Fibroblast of pulmonary artery (primary cell): ENCODE measurements around the gene DCPS.

ENCODE experiments used
- DNase-seq: peaks from one replicate; pipeline ENCODE4 v3.0.0-alpha.2; 2010; ENCODE audit warnings: low read depth
- H3K4me3 ChIP-seq: replicated peaks from 2 replicates; pipeline ENCODE4 v1.5.1; 2011; ENCODE audit warnings: low read depth, mild to moderate bottlenecking, control low read depth, low read length, moderate library complexity
- TF ChIP-seq, protein P1 (sequence below): IDR thresholded peaks from 2 replicates; pipeline ENCODE4 v1.5.1; 2011; ENCODE audit warnings: mild to moderate bottlenecking, control low read depth, low read length, inconsistent platforms; ENCODE audit errors: missing control alignments

DCPS gene

DNA sequence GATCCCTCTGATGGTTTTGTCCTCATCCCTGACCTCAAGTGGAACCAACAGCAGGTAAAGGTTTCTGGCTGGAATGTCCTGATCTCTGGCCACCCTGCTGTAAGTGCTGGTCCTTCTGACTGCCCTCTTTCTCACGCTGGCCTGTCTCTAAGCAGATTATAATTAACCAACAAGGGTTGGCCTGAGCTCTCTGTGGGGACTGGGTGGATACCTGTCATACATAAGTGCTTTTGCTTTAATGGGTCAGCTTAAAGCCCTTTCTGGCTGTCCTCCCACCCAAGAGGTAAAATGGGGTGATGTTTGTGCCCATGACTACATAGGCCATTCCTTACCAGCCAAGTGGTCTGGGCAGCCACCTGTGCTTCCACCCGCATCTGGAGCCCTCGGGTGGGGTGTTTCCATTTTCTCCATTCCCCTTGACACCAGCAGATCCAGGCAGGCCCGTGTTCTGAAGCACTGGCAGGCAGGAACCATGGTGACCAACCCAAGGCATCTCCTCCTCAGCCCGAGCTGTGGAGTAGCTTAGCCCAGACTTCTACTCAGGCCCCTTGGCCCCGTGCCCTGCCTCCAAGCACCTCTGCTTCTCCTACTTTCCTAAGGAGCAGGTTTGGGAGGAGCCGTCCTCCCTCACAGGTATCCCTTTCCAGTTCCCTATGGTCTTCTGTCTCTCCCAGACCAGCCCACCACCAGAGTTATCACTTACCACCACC is 34.6 kb downstream of the DCPS start:
- no peak for DNase-seq
- TF ChIP-seq, protein P1, sequence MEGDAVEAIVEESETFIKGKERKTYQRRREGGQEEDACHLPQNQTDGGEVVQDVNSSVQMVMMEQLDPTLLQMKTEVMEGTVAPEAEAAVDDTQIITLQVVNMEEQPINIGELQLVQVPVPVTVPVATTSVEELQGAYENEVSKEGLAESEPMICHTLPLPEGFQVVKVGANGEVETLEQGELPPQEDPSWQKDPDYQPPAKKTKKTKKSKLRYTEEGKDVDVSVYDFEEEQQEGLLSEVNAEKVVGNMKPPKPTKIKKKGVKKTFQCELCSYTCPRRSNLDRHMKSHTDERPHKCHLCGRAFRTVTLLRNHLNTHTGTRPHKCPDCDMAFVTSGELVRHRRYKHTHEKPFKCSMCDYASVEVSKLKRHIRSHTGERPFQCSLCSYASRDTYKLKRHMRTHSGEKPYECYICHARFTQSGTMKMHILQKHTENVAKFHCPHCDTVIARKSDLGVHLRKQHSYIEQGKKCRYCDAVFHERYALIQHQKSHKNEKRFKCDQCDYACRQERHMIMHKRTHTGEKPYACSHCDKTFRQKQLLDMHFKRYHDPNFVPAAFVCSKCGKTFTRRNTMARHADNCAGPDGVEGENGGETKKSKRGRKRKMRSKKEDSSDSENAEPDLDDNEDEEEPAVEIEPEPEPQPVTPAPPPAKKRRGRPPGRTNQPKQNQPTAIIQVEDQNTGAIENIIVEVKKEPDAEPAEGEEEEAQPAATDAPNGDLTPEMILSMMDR = no peak

DNA sequence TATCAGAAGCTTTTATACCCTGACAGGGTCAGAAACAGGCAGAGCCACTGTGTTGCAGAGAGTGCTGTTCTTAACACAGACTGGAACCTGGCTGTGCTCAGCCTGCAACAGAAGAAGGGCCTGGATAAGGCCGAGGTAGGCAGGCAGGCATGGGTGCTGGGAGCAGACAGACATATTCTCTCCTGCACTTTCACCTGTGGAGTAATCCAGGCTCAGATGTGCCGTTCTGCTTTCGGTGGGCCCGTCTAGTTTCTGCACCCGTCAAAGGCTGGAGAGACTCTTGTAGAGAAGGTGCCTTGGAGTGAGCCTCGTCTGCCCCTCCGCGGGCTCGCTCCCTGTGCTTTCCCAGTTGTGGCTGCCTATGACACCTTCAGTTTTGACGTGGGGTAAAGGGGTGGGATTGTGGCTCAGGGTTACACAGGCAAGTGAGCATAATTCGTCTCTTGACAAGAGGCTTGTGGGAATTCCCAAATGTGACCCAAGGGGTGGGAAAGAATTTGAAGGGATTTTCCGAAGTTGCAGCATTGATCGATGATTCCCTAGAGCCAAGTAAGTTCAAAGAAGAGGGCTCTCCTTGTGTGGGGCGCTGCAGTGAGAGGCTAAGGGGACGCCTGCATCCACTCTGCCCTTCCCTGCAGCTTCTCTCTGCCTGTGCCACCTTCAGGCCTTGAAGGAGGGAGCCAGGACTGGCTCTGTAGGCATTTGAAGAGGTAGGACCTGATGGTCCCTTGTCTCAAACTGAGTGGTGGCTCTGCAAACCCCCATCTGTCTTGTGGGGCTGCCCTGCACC is 35.4 kb downstream of the DCPS start:
- TF ChIP-seq, protein P1 = no peak
- no peak overlapping the region for H3K4me3 ChIP-seq
- DNase-seq = no peak

More for the DNA sequence above, 34.6 kb downstream of the DCPS start:
- H3K4me3 ChIP-seq = no peak overlapping the region

DNA sequence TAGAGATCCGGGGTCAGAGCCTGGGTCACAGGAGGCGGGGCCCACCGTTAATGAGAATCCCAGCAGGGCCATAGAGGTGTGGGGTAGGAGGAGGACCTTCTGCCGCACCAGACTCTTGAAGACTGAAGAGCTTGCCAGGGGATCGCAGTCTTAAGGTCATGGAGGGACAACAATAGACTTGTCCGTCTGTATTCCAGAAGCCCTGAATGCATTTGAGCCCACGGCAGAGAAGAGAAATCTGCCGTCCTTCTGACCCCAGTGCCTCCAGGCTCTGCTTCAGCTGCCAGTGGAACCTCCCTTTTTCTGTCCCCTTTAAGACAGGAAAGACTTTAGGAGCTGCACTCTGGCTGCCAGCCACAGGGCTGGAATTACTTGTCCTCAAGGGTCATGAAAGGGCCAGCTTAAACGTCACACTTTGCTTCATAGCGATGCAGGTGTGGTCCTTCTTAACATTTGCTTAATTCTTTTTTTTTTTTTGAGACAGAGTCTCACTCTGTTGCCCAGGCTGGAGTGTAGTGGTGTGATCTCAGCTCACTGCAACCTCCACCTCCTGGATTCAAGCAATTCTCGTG is 36.1 kb downstream of the DCPS start:
- H3K4me3 ChIP-seq = no peak overlapping the region
- DNase-seq = peak; percentile 73
- TF ChIP-seq, protein P1 = no peak

DNA sequence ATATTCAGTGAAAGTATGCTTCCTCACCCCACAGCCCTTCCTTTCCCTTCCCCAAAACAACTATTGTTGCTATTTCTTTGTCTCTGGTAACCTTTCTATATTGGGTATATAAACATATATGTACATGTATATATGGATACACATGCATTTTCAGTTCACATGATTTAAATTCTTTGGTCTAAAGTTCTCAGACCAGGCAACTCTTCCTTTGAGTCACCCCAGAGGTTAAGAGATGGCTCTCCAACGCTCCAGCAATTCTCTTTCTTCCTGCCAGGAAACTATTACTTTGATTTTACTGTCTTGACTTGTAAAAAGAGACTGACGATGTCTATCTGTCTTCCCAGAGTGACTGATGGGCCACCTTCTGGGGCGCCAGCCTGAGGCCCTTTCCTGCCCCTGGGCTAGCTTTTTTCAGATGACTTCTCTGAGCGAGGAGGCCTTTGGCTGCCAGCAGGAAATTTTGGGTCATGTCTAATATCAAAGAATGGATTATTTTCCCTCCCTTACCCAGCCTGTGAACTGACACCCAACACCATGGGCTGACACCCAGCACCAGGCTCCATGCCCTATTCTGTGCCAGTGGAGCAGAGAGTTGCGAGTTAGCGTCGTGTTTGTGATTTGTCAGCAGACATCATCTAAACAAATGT is 37.2 kb downstream of the DCPS start:
- TF ChIP-seq, protein P1 = no peak
- no peak overlapping the region for H3K4me3 ChIP-seq
- no peak for DNase-seq

DNA sequence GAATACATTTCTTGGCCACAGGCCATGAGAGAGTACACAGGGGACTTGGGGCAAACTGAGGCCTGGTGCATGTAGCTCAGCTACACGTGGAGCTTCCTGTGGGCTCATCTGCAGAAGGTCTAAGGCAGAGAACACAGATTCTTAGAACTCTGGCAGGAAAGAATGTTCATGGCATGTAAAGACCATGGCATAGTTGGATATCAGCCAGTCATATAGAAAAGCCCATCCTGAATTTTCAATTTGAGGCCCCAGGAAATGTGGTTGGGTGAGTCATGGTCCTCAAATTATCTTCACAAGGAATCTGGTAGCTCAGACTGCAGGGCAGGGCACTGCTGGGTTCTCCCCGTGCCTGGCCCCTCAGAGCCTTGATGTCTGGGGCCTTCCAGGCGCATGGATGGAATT is 37.9 kb downstream of the DCPS start:
- peak; percentile 72 for DNase-seq
- H3K4me3 ChIP-seq = no peak overlapping the region
- TF ChIP-seq, protein P1 = no peak

DNA sequence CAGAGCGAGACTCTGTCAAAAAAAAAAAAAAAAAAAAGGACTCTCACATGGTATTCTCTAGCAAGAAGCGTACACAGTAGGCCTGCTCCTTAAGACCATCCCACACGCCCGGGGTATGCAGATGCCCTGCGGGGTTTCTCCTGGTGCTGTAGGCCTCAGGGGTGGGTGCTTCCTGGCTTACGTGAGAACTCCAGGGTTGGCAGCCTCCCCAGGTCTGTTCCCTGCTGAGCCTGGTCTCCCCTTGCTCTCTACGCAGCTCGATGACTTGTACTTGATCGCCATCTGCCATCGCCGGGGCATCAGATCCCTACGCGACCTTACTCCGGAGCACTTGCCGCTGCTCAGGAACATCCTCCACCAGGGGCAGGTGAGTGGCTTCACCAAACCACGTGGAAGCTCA is 39.2 kb downstream of the DCPS start:
- H3K4me3 ChIP-seq = no peak overlapping the region
- no peak for DNase-seq
- TF ChIP-seq, protein P1 = no peak
